DND-41 (cell line): Measurements from ENCODE around the gene ATP5F1C.

Experiments
- ATAC-seq: fragments of 200-7000 bp; cut with Tn5 transposase; 3 replicates; pipeline ENCODE4 v1.9.1; 2021; ENCODE audit warnings: low read depth; ENCODE audit not compliant: insufficient read depth
- DNase-seq: peaks from one replicate; pipeline ENCODE4 v3.0.0-alpha.2; 2020
- H2AFZ ChIP-seq: 2 replicates; pipeline ENCODE4 v1.6.0; 2012; ENCODE audit warnings: low read depth, low read length
- H3K27ac ChIP-seq: 2 replicates; pipeline ENCODE4 v1.5.1; 2012; ENCODE audit warnings: low read length, inconsistent platforms
- H3K27me3 ChIP-seq: fragments of 200-600 bp; sonication (generic); 2 replicates; pipeline ENCODE4 v1.6.0; 2012; ENCODE audit warnings: low read length, mild to moderate bottlenecking, inconsistent platforms; ENCODE audit not compliant: insufficient read depth, poor library complexity
- H3K36me3 ChIP-seq: 2 replicates; pipeline ENCODE4 v1.5.1; 2012; ENCODE audit warnings: low read length, inconsistent platforms; ENCODE audit not compliant: insufficient read depth
- H3K4me1 ChIP-seq: 2 replicates; pipeline ENCODE4 v1.5.1; 2012; ENCODE audit warnings: mild to moderate bottlenecking, low read length; ENCODE audit not compliant: insufficient read depth
- H3K4me2 ChIP-seq: 2 replicates; pipeline ENCODE4 v1.6.0; 2012; ENCODE audit warnings: mild to moderate bottlenecking, moderate library complexity, low read length, inconsistent platforms; ENCODE audit not compliant: insufficient read depth
- H3K4me3 ChIP-seq, 2 experiments: fragments of 200-600 bp in 1 of 2; shearing (Covaris generic) in 1 of 2; 2 replicates each; pipeline ENCODE4 v1.5.1; 2012 to 2016; ENCODE audit warnings: inconsistent platforms in 2 of 2, low read length in 2 of 2, mild to moderate bottlenecking in 2 of 2, low read depth in 1 of 2, moderate library complexity in 1 of 2
- H3K79me2 ChIP-seq: 2 replicates; pipeline ENCODE4 v1.6.0; 2012; ENCODE audit warnings: low read length, inconsistent platforms; ENCODE audit not compliant: insufficient read depth
- H3K9ac ChIP-seq: 2 replicates; pipeline ENCODE4 v1.6.0; 2012; ENCODE audit warnings: low read depth, mild to moderate bottlenecking, inconsistent platforms, low read length, moderate library complexity
- H3K9me3 ChIP-seq: 2 replicates; pipeline ENCODE4 v1.5.1; 2012; ENCODE audit warnings: low read length, moderate library complexity, mild to moderate bottlenecking, inconsistent platforms; ENCODE audit not compliant: insufficient read depth, severe bottlenecking
- H4K20me1 ChIP-seq: 2 replicates; pipeline ENCODE4 v1.6.0; 2012; ENCODE audit warnings: low read length; ENCODE audit not compliant: insufficient read depth
- CTCF ChIP-seq: IDR thresholded peaks from 2 replicates; pipeline ENCODE4 v1.5.1; 2012; ENCODE audit warnings: borderline replicate concordance, low read length, moderate library complexity, mild to moderate bottlenecking; ENCODE audit not compliant: poor library complexity, severe bottlenecking; ENCODE audit errors: extremely low read depth
- EZH2 ChIP-seq: IDR thresholded peaks from 3 replicates; pipeline ENCODE4 v1.6.1; 2012; ENCODE audit warnings: borderline replicate concordance, low read depth, mild to moderate bottlenecking, moderate library complexity, low read length, inconsistent platforms; ENCODE audit not compliant: severe bottlenecking

The ATP5F1C gene

DNA sequence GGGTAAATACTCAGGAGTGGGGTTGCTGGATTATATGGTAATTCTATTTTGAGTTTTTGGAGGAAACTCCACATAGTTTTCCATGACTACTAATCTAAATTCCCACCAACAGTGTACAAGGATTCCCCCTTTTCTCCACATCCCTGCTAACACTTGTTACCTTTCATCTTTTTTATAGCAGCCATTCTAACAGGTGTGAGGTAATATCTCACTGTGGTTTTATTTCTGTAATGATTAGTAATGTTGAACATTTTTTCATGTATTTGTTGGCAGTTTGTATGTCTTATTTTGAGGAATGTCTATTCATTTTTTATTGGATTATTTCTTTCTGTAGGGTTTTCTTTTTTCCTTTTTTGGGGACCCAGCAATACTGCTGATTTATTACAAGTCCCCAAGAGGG is 45.2 kb downstream of the ATP5F1C start:
- Histone ChIP-seq H2AFZ (no peak overlapping the region), H3K79me2 (peaks cover 59% of the 10 kb centered on the region), H3K4me2 (no peak overlapping the region), H3K4me1 (no peaks in the 10 kb centered on the region), H3K9ac (no peak overlapping the region), H3K4me3 (no peak overlapping the region), H3K36me3 (peaks cover 13% of the 10 kb centered on the region; the same call in 1 of the 2 replicates), H3K27me3 (no peaks in the 10 kb centered on the region), H4K20me1 (no peaks in the 10 kb centered on the region), H3K9me3 (no peaks in the 10 kb centered on the region), H3K27ac (no peak overlapping the region)
- no peak for ATAC-seq
- no peak for TF ChIP-seq EZH2
- no peak for TF ChIP-seq CTCF
- DNase-seq, result no peak

GRCh38 chr10:7834262-7834661 is 46.3 kb downstream of the ATP5F1C start:
- Histone ChIP-seq H3K9ac (no peak overlapping the region), H3K4me1 (no peaks in the 10 kb centered on the region), H3K4me3 (no peak overlapping the region), H3K4me2 (no peak overlapping the region), H2AFZ (no peak overlapping the region), H3K27me3 (no peaks in the 10 kb centered on the region), H4K20me1 (no peaks in the 10 kb centered on the region), H3K9me3 (no peaks in the 10 kb centered on the region), H3K79me2 (peaks cover 60% of the 10 kb centered on the region), H3K36me3 (peaks cover 13% of the 10 kb centered on the region; the same call in 1 of the 2 replicates), H3K27ac (no peak overlapping the region)
- ATAC-seq, result no peak
- TF ChIP-seq EZH2, result no peak
- TF ChIP-seq CTCF, result no peak
- DNase-seq, result no peak

DNA sequence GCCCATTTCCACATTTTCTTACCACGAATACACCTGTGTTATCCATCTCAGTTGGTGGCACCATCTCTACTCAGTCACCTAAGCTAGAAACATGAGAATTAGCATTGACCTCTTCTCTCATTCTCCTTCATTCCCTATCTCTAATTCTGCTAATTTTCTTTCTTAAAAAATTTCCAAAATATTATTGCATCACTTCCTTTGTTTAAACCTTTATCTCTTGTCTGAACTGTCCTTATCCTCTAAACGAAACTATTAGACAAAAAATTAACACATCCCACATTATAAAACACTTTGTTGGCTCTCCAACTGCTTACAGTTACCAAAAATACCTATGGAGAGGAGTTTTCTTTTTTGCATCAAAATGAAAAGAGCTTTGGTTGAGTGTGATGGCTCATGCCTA is 48.6 kb downstream of the ATP5F1C start:
- Histone ChIP-seq H3K4me2 (no peak overlapping the region), H3K9me3 (no peaks in the 10 kb centered on the region), H3K9ac (no peak overlapping the region), H2AFZ (no peak overlapping the region), H3K4me3 (no peak overlapping the region), H3K4me1 (no peaks in the 10 kb centered on the region), H3K27ac (no peak overlapping the region), H3K27me3 (no peaks in the 10 kb centered on the region), H4K20me1 (0 out of 2 replicates have a peak, but pooled peaks cover 2% of the 10 kb centered on the region), H3K36me3 (peaks cover 13% of the 10 kb centered on the region; the same call in 1 of the 2 replicates), H3K79me2 (peaks cover 52% of the 10 kb centered on the region)
- TF ChIP-seq EZH2 (no peak), CTCF (no peak)
- DNase-seq (no peak), ATAC-seq (no peak)

DNA sequence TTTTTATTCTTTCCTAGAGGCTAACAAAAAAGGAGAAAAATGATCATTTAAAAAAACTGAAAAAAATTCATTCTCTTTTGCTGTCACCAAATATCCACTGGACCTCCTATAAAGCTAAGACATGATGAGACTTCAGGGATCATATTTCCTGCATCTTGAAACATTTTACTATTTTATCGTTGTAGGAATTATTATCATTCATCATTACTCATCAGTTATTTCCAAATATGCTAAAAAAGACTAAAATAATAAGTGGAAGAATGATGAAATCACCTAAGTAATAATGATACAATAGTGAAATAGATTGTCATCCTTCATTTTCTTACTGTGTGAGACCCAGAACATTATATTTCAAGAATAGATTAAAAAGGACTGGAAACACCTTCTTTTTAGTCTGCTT is 58.6 kb downstream of the ATP5F1C start:
- no peak for DNase-seq
- no peaks in the 10 kb centered on the region for H3K27me3 ChIP-seq
- TF ChIP-seq CTCF, result no peak
- no peak for TF ChIP-seq EZH2
- no peak overlapping the region for H3K27ac ChIP-seq
- no peaks in the 10 kb centered on the region for H4K20me1 ChIP-seq
- H3K4me1 ChIP-seq, result no peaks in the 10 kb centered on the region
- no peaks in the 10 kb centered on the region for H3K36me3 ChIP-seq
- no peak overlapping the region for H2AFZ ChIP-seq
- H3K9ac ChIP-seq, result no peak overlapping the region
- no peak for ATAC-seq
- H3K9me3 ChIP-seq, result no peaks in the 10 kb centered on the region
- H3K4me3 ChIP-seq, result no peak overlapping the region
- no peak overlapping the region for H3K4me2 ChIP-seq
- H3K79me2 ChIP-seq, result peaks cover 19% of the 10 kb centered on the region
